Measurements from ENCODE around the gene IL1RAPL1.

The IL1RAPL1 gene

DNA sequence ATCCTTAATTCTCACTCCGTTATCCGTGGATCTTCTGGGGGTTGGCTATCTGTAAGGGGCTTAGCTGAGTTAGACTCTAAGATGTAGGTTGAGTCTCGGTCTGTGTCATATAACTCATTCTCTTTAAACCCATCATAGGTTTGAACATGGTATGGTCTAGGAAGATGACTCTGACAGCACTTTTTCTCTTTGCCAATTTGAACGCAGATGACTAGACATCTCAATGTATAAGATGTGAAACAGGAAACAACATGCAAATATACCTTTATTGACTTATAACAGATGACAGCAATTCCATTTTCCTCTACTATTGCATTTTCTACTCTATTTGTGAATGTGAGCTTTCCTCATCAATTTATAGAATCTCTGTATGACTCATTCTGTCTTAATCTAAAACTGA lies 993.3 kb downstream of the IL1RAPL1 start:
- H3K4me3 ChIP-seq (ENCODE audit: low read depth, low read length) = no peak overlapping the region
- no peak for DNase-seq (ENCODE audit: low read depth)
- TF ChIP-seq MYC (IDR thresholded peaks at IDR 0.05; ENCODE audit: low read depth, low read length) = no peak
- TF ChIP-seq, protein P1, sequence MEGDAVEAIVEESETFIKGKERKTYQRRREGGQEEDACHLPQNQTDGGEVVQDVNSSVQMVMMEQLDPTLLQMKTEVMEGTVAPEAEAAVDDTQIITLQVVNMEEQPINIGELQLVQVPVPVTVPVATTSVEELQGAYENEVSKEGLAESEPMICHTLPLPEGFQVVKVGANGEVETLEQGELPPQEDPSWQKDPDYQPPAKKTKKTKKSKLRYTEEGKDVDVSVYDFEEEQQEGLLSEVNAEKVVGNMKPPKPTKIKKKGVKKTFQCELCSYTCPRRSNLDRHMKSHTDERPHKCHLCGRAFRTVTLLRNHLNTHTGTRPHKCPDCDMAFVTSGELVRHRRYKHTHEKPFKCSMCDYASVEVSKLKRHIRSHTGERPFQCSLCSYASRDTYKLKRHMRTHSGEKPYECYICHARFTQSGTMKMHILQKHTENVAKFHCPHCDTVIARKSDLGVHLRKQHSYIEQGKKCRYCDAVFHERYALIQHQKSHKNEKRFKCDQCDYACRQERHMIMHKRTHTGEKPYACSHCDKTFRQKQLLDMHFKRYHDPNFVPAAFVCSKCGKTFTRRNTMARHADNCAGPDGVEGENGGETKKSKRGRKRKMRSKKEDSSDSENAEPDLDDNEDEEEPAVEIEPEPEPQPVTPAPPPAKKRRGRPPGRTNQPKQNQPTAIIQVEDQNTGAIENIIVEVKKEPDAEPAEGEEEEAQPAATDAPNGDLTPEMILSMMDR (IDR thresholded peaks at IDR 0.05; ENCODE audit: low read depth, low read length) = no peak
- TF ChIP-seq, protein P2, sequence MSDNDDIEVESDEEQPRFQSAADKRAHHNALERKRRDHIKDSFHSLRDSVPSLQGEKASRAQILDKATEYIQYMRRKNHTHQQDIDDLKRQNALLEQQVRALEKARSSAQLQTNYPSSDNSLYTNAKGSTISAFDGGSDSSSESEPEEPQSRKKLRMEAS (IDR thresholded peaks at IDR 0.05; ENCODE audit: low read depth, low read length) = no peak
- no peak for TF ChIP-seq POLR2A (IDR thresholded peaks at IDR 0.05; ENCODE audit: extremely low read depth, insufficient read length)

DNA sequence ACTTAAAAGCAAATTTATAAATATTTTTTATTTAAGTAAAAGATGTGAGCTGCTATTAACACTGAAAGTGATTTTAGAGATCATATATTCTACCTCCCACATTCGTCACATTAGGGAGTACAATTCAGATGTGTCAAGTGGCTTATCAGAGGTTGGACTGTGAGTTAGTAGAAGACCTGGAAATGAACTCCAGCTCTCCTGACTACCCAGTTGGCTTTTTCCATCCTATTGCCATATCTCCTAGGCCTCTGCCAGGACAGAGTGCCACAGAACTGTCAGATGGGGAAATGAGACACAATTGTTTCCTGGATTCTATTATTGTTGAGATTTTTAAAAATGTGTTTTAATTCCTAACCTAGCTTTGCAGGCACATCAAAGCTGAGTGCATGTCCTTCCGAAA lies 994.0 kb downstream of the IL1RAPL1 start:
- TF ChIP-seq, protein P1 (IDR thresholded peaks at IDR 0.05; ENCODE audit: low read depth, low read length) = no peak
- TF ChIP-seq POLR2A (IDR thresholded peaks at IDR 0.05; ENCODE audit: extremely low read depth, insufficient read length) (no peak), MYC (IDR thresholded peaks at IDR 0.05; ENCODE audit: low read depth, low read length) (no peak)
- TF ChIP-seq, protein P2 (IDR thresholded peaks at IDR 0.05; ENCODE audit: low read depth, low read length) = no peak
- no peak for DNase-seq (ENCODE audit: low read depth)
- H3K4me3 ChIP-seq (ENCODE audit: low read depth, low read length) = no peak overlapping the region

DNA sequence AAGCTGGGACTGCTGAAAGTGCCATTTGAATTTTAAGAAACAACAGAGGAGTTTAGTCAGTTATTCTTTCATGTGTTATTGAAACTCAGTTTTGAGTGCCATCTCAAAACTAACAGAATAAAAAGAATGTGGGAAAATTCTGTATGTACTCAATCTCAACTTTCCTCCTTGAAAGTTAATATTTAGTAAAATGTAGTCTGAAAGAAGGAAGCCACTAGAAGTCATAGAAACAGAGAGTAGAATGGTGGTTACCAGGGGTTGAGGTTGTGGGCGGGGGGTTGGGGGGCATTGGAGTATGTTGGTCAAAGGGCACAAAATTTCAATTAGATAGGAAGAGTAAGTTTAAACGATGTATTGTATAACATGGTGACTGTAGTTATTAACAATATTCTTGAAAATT lies 999.9 kb downstream of the IL1RAPL1 start:
- no peak overlapping the region for H3K4me3 ChIP-seq (ENCODE audit: low read depth, low read length)
- DNase-seq (ENCODE audit: low read depth) = no peak
- TF ChIP-seq POLR2A (IDR thresholded peaks at IDR 0.05; ENCODE audit: extremely low read depth, insufficient read length) = no peak
- TF ChIP-seq, protein P2 (IDR thresholded peaks at IDR 0.05; ENCODE audit: low read depth, low read length) = no peak
- TF ChIP-seq MYC (IDR thresholded peaks at IDR 0.05; ENCODE audit: low read depth, low read length) = no peak
- TF ChIP-seq, protein P1 (IDR thresholded peaks at IDR 0.05; ENCODE audit: low read depth, low read length) = no peak

DNA sequence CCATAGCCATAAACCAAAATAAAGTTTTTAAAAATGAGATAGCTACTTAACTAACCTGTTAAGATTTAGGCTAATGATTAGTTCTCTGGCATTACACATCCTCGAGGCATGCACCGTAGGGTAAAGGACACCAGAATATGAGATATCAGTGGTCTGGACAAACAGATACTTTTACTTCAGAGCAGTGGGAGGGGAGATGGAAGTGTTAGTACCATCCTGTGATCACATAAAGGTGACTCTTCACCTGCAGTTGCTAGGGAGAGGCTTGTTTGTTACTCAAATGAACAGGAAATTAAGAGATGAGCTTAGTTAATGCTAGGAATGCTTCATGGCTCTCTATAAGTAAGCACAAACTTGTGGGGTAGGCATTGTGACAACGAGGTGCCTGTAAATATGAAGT lies 1003.7 kb downstream of the IL1RAPL1 start:
- no peak for DNase-seq (ENCODE audit: low read depth)
- H3K4me3 ChIP-seq (ENCODE audit: low read depth, low read length) = no peak overlapping the region
- no peak for TF ChIP-seq POLR2A (IDR thresholded peaks at IDR 0.05; ENCODE audit: extremely low read depth, insufficient read length)
- TF ChIP-seq, protein P1 (IDR thresholded peaks at IDR 0.05; ENCODE audit: low read depth, low read length) = no peak
- TF ChIP-seq MYC (IDR thresholded peaks at IDR 0.05; ENCODE audit: low read depth, low read length) = no peak
- TF ChIP-seq, protein P2 (IDR thresholded peaks at IDR 0.05; ENCODE audit: low read depth, low read length) = no peak

DNA sequence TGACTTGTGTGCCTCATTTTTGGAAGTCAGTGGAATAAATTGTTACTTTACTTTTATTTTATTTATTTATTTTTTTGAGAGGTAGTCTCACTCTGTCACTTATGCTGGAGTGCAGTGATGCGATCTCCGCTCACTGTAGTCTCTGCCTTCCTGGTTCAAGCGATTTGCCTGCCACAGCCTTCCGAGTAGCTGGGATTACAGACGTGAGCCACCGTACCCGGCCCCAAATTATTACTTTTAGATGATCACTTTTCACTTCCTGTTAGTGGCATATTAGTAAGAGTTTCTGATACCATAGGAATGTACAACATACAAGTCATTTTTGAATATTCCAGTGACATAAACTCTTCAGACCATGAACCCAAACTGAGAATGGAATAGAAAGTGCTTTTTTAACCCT lies 1017.1 kb downstream of the IL1RAPL1 start:
- TF ChIP-seq, protein P1 (IDR thresholded peaks at IDR 0.05; ENCODE audit: low read depth, low read length) = no peak
- TF ChIP-seq, protein P2 (IDR thresholded peaks at IDR 0.05; ENCODE audit: low read depth, low read length) = no peak
- no peak for TF ChIP-seq POLR2A (IDR thresholded peaks at IDR 0.05; ENCODE audit: extremely low read depth, insufficient read length)
- no peak for TF ChIP-seq MYC (IDR thresholded peaks at IDR 0.05; ENCODE audit: low read depth, low read length)
- no peak for DNase-seq (ENCODE audit: low read depth)
- H3K4me3 ChIP-seq (ENCODE audit: low read depth, low read length) = no peak overlapping the region

DNA sequence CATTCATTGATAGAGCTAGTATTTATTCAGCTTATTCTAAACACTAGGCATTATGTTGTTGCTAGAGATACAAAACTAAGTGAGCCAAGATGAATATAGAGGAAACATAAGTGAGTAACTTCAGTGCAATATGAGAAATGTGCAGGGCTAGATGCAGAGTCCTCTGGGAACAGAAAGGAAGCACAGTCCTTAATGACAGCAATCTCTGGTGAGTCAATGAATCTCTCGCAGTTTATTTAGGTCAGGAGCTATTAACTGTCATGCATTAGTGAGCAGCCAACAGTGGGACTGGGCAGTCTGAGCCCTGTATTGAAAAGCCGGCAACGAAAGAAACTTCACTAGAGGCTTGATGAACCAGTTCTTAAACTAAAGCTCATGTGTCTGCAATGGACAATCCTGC lies 1030.0 kb downstream of the IL1RAPL1 start:
- no peak overlapping the region for H3K4me3 ChIP-seq (ENCODE audit: low read depth, low read length)
- TF ChIP-seq, protein P2 (IDR thresholded peaks at IDR 0.05; ENCODE audit: low read depth, low read length) = no peak
- no peak for TF ChIP-seq POLR2A (IDR thresholded peaks at IDR 0.05; ENCODE audit: extremely low read depth, insufficient read length)
- no peak for DNase-seq (ENCODE audit: low read depth)

Measured in NB4 (cell line).